MM.1S (cell line): ENCODE data around the gene FBXW4.

ENCODE experiments used
- CTCF ChIP-seq: fragments of 300-600 bp; sonication (generic); IDR thresholded peaks from 2 replicates; pipeline ENCODE4 v1.5.1; 2016; ENCODE audit warnings: antibody characterized with exemption, low read length, mixed read lengths
- EZH2 ChIP-seq: fragments of 300-600 bp; sonication (generic); optimal IDR thresholded peaks from 2 replicates; pipeline ENCODE3; 2017; ENCODE audit warnings: low read depth, mild to moderate bottlenecking, antibody characterized with exemption, low read length, mixed read lengths
- EZH2phosphoT487 ChIP-seq: fragments of 300-600 bp; sonication (generic); IDR thresholded peaks from 2 replicates; pipeline ENCODE4 v1.6.1; 2018; ENCODE audit warnings: antibody characterized with exemption, low read length

- TF ChIP-seq CTCF (no peak), EZH2 (no peak), EZH2phosphoT487 (no peak)
Observed at GRCh38 chr10:101579516-101579870, 115.5 kb downstream of the FBXW4 start.
